ENCODE results near the gene KAZALD1.

- TF ChIP-seq RAD21 (IDR thresholded peaks at IDR 0.05; ENCODE audit: insufficient read depth, low read depth, low read length) (no peak), CTCF (IDR thresholded peaks at IDR 0.05 in 2 of 3, conservative IDR thresholded peaks at IDR 0.05 in 1 of 3; ENCODE audit: control insufficient read depth in 2 of 3, extremely low read depth in 1 of 3, insufficient read depth in 1 of 3, low read depth in 3 of 3, low read length in 3 of 3) (no peak), CREM (IDR thresholded peaks at IDR 0.05; ENCODE audit: low read depth) (no peak), POLR2AphosphoS5 (IDR thresholded peaks at IDR 0.05; ENCODE audit: low read length) (no peak), CHD1 (IDR thresholded peaks at IDR 0.05; ENCODE audit: low read depth, low read length) (no peak), TCF12 (IDR thresholded peaks at IDR 0.05; ENCODE audit: low read depth, low read length) (no peak), SREBF1 (IDR thresholded peaks at IDR 0.05; ENCODE audit: low read length) (no peak), NRF1 (conservative IDR thresholded peaks at IDR 0.05; ENCODE audit: low read depth, low read length) (no peak), SIN3A (IDR thresholded peaks at IDR 0.05; ENCODE audit: low read depth, low read length) (no peak), SPI1 (IDR thresholded peaks at IDR 0.05; ENCODE audit: borderline replicate concordance, insufficient read depth, low read depth, low read length) (no peak), TARDBP (IDR thresholded peaks at IDR 0.05; ENCODE audit: borderline replicate concordance) (no peak), NFYB (IDR thresholded peaks at IDR 0.05; ENCODE audit: insufficient read depth, low read depth, low read length) (no peak), REST (IDR thresholded peaks at IDR 0.05; ENCODE audit: low read depth, low read length) (no peak), EZH2 (IDR thresholded peaks at IDR 0.05; ENCODE audit: borderline replicate concordance, control insufficient read depth, low read depth, low read length) (no peak)
Observed at GRCh38 chr10:101079874-101080273, 18.1 kb downstream of the KAZALD1 start.

Measured in GM12878 (cell line).